Loucy (cell line): Measurements from ENCODE around the gene VWA3A.

ENCODE experiments used
- H2AFZ ChIP-seq: fragments of 200-600 bp; sonication (generic); 2 replicates; pipeline ENCODE4 v1.6.0; 2016; ENCODE audit warnings: antibody characterized with exemption, mild to moderate bottlenecking, low read length, moderate library complexity
- H3F3A ChIP-seq: fragments of 200-600 bp; 2 replicates; pipeline ENCODE4 v1.6.0; 2016; ENCODE audit warnings: antibody characterized with exemption, low read depth, mild to moderate bottlenecking
- H3K27me3 ChIP-seq: fragments of 200-600 bp; sonication (generic); 2 replicates; pipeline ENCODE4 v1.6.1; 2014; ENCODE audit warnings: low read length, mild to moderate bottlenecking; ENCODE audit not compliant: insufficient read depth, poor library complexity, severe bottlenecking
- H3K36me3 ChIP-seq: fragments of 200-600 bp; sonication (generic); 2 replicates; pipeline ENCODE4 v1.6.1; 2016; ENCODE audit warnings: low read length; ENCODE audit not compliant: insufficient read depth
- H3K4me1 ChIP-seq: fragments of 200-600 bp; sonication (generic); 2 replicates; pipeline ENCODE4 v1.5.1; 2014; ENCODE audit warnings: low read length, mild to moderate bottlenecking; ENCODE audit not compliant: insufficient read depth, poor library complexity, severe bottlenecking
- H3K4me2 ChIP-seq: fragments of 200-600 bp; sonication (generic); 2 replicates; pipeline ENCODE4 v1.6.0; 2014; ENCODE audit warnings: antibody characterized with exemption, low read length, low read depth, mild to moderate bottlenecking; ENCODE audit not compliant: poor library complexity, severe bottlenecking
- H3K4me3 ChIP-seq: fragments of 200-600 bp; sonication (generic); 2 replicates; pipeline ENCODE4 v1.5.1; 2014; ENCODE audit warnings: low read length, mild to moderate bottlenecking, mixed read lengths; ENCODE audit not compliant: poor library complexity, severe bottlenecking
- H3K79me2 ChIP-seq: fragments of 200-600 bp; sonication (generic); 2 replicates; pipeline ENCODE4 v1.6.1; 2014; ENCODE audit warnings: low read length; ENCODE audit not compliant: insufficient read depth
- H3K9ac ChIP-seq: fragments of 200-600 bp; sonication (generic); 2 replicates; pipeline ENCODE4 v1.6.0; 2014; ENCODE audit warnings: mild to moderate bottlenecking, low read depth, low read length, moderate library complexity; ENCODE audit not compliant: poor library complexity, severe bottlenecking
- H3K9me2 ChIP-seq: fragments of 200-600 bp; sonication (generic); replicated peaks from 2 replicates; pipeline ENCODE4 v1.6.1; 2016; ENCODE audit warnings: low read depth, low read length, mixed read lengths
- H3K9me3 ChIP-seq: fragments of 200-600 bp; sonication (generic); 2 replicates; pipeline ENCODE4 v1.6.1; 2014; ENCODE audit warnings: mild to moderate bottlenecking, antibody characterized with exemption, low read length, low read depth; ENCODE audit not compliant: insufficient read depth
- H4K20me1 ChIP-seq: fragments of 200-600 bp; sonication (generic); 2 replicates; pipeline ENCODE4 v1.6.0; 2014; ENCODE audit warnings: antibody characterized with exemption, low read length, mild to moderate bottlenecking; ENCODE audit not compliant: insufficient read depth, poor library complexity, severe bottlenecking
- EZH2phosphoT487 ChIP-seq: fragments of 200-600 bp; IDR thresholded peaks from 2 replicates; pipeline ENCODE4 v1.6.1; 2018; ENCODE audit warnings: antibody characterized with exemption, mild to moderate bottlenecking, moderate library complexity, borderline replicate concordance
- TF ChIP-seq, protein P1 (sequence below): fragments of 200-600 bp; sonication (generic); conservative IDR thresholded peaks from 2 replicates; pipeline ENCODE4 v1.5.1; 2014; ENCODE audit warnings: mild to moderate bottlenecking, antibody characterized with exemption, low read length

Gene VWA3A

DNA sequence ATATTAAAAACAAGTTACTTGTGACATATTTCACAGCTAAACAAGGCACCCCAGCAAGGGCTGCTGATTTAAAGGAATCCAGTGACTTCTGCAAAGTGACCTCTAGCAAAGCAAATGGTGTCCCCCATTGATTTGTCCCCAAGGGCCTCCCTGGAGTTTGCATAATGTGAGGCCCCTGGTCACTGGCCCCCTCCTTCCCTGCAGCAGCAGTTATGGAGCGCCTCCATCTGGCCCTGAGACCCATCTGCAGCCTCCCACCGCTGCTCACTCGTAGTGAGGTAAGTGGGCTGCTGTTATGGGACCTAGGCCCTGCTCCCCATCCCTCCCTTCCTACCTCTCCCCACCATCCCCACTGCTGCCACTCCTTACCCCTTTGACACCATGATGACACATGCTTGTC, 94.2 kb downstream of the VWA3A start:
- H3K4me3 ChIP-seq, result no peak overlapping the region
- H3K9me2 ChIP-seq, result no peaks in the 10 kb centered on the region
- peaks cover 20% of the 10 kb centered on the region for H3K4me1 ChIP-seq
- TF ChIP-seq EZH2phosphoT487, result no peak
- TF ChIP-seq, protein P1, sequence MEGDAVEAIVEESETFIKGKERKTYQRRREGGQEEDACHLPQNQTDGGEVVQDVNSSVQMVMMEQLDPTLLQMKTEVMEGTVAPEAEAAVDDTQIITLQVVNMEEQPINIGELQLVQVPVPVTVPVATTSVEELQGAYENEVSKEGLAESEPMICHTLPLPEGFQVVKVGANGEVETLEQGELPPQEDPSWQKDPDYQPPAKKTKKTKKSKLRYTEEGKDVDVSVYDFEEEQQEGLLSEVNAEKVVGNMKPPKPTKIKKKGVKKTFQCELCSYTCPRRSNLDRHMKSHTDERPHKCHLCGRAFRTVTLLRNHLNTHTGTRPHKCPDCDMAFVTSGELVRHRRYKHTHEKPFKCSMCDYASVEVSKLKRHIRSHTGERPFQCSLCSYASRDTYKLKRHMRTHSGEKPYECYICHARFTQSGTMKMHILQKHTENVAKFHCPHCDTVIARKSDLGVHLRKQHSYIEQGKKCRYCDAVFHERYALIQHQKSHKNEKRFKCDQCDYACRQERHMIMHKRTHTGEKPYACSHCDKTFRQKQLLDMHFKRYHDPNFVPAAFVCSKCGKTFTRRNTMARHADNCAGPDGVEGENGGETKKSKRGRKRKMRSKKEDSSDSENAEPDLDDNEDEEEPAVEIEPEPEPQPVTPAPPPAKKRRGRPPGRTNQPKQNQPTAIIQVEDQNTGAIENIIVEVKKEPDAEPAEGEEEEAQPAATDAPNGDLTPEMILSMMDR, result peak; percentile 72
- H3K27me3 ChIP-seq, result no peaks in the 10 kb centered on the region
- no peaks in the 10 kb centered on the region for H3K79me2 ChIP-seq
- 0 out of 2 replicates have a peak, but pooled peaks cover 2% of the 10 kb centered on the region for H3F3A ChIP-seq
- no peak overlapping the region for H2AFZ ChIP-seq
- H3K4me2 ChIP-seq, result no peak overlapping the region
- no peak overlapping the region for H3K9ac ChIP-seq
- H3K9me3 ChIP-seq, result no peaks in the 10 kb centered on the region
- no peaks in the 10 kb centered on the region for H3K36me3 ChIP-seq
- H4K20me1 ChIP-seq, result no peaks in the 10 kb centered on the region

DNA sequence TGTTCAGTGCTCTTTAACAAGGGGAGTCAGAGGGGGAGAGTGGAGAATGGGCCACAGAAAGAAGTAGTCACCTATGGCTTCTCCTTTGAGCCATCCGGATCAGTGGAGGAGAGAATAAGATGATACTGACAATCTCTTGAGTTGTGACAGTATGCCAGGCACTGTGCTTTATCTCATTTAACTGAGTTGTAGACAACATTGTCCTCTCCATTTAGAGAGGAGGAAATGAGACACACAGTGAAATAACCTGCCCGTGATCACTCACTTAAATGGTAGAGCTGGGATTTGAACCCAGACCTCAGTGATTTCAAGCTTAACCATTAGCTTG, 95.9 kb downstream of the VWA3A start:
- H3F3A ChIP-seq, result 0 out of 2 replicates have a peak, but pooled peaks cover 6% of the 10 kb centered on the region
- no peak overlapping the region for H3K9ac ChIP-seq
- H2AFZ ChIP-seq, result no peak overlapping the region
- peaks cover 35% of the 10 kb centered on the region for H3K4me1 ChIP-seq
- no peaks in the 10 kb centered on the region for H3K9me2 ChIP-seq
- no peaks in the 10 kb centered on the region for H3K79me2 ChIP-seq
- no peaks in the 10 kb centered on the region for H3K36me3 ChIP-seq
- no peaks in the 10 kb centered on the region for H3K27me3 ChIP-seq
- no peaks in the 10 kb centered on the region for H3K9me3 ChIP-seq
- no peak overlapping the region for H3K4me3 ChIP-seq
- TF ChIP-seq EZH2phosphoT487, result no peak
- TF ChIP-seq, protein P1, result no peak
- peak overlapping the region; percentile 97 for H3K4me2 ChIP-seq
- H4K20me1 ChIP-seq, result no peaks in the 10 kb centered on the region

DNA sequence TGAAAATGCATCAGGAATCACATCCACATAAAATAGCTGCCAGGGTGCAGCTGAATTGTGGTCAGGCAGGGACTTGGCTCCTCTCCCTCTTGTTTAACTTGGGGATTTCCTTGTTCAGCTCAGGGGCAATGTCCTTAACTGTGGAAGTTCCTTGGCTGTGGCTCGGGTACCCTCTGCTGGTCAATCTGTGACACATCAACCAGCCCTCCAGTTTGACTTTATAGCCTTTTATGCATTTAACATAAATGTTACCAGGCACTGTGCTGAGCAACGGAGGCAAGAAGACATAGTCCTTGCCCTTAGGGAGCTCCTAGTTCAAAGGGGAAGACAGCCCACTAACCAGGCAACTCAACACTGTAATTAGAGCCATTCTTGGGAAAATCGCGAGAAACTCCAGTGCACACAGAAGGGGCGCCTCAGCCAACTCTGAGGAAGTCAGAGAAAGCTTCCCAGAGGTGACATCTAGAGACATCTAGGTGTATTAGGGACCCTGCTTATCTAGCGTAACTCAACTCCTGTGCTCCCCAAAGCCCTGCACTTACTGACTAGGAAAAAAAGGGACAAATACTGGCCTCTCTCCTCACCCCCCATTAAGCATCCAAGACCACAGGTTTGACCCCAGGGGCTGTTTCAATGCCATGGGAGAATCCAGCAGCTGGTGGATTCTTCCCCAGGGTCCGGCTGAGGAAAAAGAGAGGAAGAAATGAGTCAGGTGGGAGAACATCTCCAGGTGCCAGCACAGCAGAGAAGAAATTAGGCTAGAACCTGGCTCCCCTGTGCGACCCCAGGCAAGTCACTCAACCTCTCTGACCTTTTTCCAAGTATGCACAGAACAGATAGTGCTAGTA, 96.5 kb downstream of the VWA3A start:
- Histone ChIP-seq H3K4me3 (peak overlapping the region; percentile 80), H3K4me1 (peaks cover 35% of the 10 kb centered on the region), H3K4me2 (peak overlapping the region; percentile 97), H3K9me2 (no peaks in the 10 kb centered on the region), H3K36me3 (no peaks in the 10 kb centered on the region), H3K9ac (peak overlapping the region; percentile 90), H3K79me2 (no peaks in the 10 kb centered on the region), H2AFZ (no peak overlapping the region), H4K20me1 (no peaks in the 10 kb centered on the region), H3K27me3 (no peaks in the 10 kb centered on the region), H3K9me3 (no peaks in the 10 kb centered on the region), H3F3A (0 out of 2 replicates have a peak, but pooled peaks cover 6% of the 10 kb centered on the region)
- TF ChIP-seq EZH2phosphoT487, result no peak
- TF ChIP-seq, protein P1, result peak; percentile 92
